GM18517 (cell line): Measurements from ENCODE around the gene KLHL6.
"Not testable (repeated sequence)": the region's sequence is repeated elsewhere in the genome, so short reads cannot be mapped to it uniquely, and the experiment has no call there.

ENCODE experiments used
- ATAC-seq: cut with Tn5 transposase; IDR thresholded peaks from one replicate; pipeline ENCODE4 v1.9.1; 2021; ENCODE audit warnings: mild to moderate bottlenecking, moderate library complexity; ENCODE audit not compliant: unreplicated experiment

Gene KLHL6

DNA sequence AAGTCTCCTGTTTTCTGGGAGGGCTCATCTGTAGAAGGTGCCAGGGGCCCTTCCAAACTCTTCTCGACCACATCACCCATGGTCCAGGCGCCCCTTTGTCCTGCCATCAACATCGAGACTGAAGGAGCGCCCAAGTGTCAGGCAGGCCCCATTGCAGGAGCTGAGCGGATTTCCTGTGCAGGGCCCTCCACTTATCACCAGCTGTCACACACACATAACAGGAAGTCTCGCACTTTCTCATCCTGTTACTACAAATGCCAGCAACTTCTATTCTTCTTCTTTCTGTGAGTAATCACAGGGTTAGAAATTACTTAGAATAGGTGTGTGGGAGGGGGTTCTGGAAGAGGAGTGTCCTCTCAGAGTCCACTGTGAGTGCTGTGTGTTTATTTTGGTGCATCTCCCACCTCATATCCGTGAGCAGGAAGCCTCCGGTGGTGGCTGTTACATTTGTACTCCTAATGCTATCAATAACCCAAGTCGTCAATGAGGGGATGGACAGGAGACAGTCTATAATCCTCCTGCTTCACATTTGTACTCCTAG is at the start of gene KLHL6:
KLHL6 (minus strand) TSS at position 166 of the 541 bp plus-strand sequence; CDS start at position 113, 53 bp downstream.
- peak; percentile 91 for ATAC-seq

GRCh38 chr3:183597959-183598358 is 42.5 kb upstream of the KLHL6 start:
- no peak for ATAC-seq

GRCh38 chr3:183594636-183595035 is 39.1 kb upstream of the KLHL6 start:
- no peak for ATAC-seq

GRCh38 chr3:183592821-183593220 is 37.3 kb upstream of the KLHL6 start:
- ATAC-seq, result no peak

GRCh38 chr3:183591881-183592521 is 36.5 kb upstream of the KLHL6 start:
- ATAC-seq, result peak; percentile 94

DNA sequence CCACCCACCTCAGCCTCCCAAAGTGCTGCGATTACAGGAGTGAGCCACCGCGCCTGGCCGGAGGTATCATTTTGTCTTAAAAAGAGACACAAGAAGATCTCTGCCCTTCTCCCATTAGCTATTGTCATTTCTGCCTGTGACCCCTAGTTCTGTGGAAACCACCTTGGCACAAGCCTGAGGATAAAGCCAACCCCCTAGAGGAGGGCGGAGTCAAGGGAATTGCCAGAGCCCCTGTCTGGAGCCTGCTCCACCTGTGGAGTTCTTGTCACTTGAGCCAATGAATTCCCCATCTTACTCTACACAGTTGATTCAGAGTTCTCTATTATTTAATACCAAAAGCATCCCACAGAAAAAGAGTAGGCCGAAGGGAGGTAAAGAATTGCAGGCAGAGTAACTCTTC is 34.9 kb upstream of the KLHL6 start:
- ATAC-seq, result no peak

- ATAC-seq, result no peak
These were observed 31.8 kb upstream of the KLHL6 start for GRCh38 chr3:183587336-183587735.

DNA sequence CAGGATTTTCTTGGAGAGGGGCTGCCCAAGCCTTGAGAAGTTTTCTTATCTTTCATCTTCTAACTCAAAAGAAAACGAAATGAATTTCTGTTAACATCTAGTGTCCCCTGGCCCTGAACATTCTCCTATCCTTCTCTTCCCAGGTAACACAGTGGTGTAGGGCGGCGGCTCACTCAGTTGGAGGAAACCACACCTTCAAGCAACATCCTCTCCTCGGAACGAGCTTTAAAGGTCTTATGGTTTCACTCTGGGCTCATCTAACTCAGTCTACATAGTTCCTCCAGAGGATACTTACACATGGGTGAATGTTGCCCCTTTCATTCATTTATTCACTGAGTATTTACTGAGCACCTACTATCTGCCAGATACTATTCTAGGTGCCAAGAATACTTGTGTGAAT is 31.0 kb upstream of the KLHL6 start:
- ATAC-seq, result no peak

GRCh38 chr3:183584914-183585280 is 29.4 kb upstream of the KLHL6 start:
- no peak for ATAC-seq

DNA sequence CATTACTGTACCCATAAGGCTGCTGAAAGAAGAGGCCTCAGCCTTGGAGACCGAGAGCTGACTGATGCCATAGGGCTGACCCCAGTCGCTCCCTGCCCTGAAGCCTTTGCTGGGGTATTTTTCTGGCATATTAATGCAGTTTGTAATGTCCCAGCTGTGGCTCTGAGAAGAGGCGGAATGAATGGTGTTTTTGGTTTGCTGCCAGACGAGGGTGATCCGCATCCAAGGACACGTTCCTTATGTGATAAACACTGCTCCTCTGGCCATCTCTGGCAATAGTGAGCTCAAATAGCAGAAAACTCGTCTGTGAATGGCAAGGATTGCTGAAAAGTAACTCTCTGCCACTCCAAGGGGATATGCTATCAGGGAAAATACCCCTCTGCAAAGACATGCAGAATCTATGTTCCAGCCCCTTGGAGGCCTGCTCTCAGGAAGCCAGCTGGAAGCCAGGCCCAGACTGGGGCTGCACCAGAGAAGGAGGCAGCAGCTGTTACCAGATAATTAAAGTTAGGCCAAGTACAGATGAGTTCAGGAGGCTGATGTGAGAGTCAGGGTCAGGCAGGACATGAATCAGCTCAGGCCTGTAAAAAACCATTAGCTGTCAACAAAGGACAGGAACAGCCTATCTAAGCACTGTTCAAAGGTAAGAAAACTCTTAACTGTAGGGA is 28.9 kb upstream of the KLHL6 start:
- ATAC-seq, result no peak

- no peak for ATAC-seq
These were observed 28.1 kb upstream of the KLHL6 start for GRCh38 chr3:183583331-183584245.

- ATAC-seq, result no peak
These were observed 26.7 kb upstream of the KLHL6 start for GRCh38 chr3:183582161-183582560.

- ATAC-seq, result no peak
These were observed 26.1 kb upstream of the KLHL6 start for GRCh38 chr3:183581496-183582155.

DNA sequence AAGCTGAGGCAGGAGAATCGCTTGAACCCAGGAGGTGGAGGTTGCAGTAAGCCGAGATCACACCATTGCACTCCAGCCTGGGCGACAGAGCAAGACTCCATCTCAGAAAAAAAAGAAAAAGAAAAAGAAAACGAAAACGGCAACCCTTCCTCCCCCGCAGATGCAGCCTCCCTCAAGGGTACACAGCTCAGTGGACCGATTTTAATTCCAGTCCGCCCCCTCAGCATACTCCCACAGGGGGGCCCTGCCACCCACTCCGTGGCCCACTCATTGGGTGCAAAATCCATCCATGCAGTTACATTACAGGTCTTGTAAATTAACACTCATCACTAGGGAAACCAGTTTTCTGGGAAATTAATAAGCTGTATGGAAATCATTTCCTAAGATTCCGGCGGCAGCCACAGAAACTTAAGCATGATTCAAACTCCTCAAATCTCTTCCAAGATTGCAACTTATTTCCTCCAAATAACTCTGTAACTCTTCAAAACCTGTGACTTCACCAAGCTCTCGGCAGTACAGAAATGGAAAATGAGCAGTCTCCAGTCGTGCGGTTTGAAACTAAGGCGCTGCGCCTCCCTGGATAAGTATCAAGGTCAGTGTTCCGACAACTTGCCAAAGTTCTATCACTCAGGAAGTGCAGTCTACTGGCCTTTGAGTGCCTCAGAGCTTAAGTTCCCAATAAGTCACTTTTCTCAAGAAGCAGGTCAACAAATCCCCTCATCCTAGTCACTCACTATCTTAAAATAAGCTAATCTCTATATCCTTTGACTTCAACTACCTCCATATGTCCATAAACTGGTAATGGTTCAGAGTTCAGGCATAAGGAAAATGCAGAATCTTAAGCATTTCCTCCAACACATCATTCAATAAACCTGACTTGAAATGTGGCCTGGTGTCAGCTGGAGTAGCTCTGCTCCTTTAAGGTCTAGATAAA is 24.7 kb upstream of the KLHL6 start:
- ATAC-seq, result no peak

- no peak for ATAC-seq
These were observed 22.7 kb upstream of the KLHL6 start for GRCh38 chr3:183578179-183578578.

DNA sequence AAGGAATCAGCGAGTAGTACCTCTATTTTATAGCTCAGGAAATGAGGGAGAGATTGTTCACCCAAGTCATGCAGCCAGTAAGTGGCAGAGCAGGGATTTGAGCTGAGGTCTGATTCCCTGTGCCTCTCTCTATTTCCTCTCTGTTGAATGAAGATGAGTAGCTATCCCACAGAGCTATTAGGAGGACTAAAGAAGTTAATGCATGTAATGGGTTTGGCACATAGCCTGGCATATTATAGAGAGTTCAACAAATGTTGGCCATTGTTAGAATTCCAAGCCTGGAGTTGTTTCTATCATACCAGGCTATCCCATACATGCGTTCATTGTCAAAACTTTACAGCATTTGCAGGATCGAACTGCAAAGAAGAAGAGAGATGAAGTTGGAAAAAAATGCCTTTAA is 21.8 kb upstream of the KLHL6 start:
- no peak for ATAC-seq

GRCh38 chr3:183576487-183577107 is 21.1 kb upstream of the KLHL6 start:
- no peak for ATAC-seq

- no peak for ATAC-seq
These were observed 17.4 kb upstream of the KLHL6 start for GRCh38 chr3:183572935-183573334.

DNA sequence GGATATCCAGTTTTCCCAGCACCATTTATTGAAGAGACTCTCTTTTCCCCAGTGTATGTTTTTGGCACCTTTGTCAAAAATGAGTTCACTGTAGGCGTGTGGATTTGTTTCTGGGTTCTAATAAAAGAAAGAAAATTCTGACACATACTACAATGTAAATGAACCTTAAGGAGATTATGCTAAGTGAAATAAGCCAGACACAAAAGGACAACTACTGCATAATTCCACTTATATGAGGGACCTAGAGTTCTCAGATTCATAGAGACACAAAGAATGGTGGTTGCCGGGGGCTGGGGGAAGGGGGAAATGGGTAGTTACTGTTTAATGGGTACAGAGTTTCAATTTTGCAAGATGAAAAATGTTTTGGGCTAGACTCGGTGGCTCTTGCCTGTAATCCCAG is 14.7 kb upstream of the KLHL6 start:
- not testable (repeated sequence) for ATAC-seq
